GM23338 (cell line): Measurements from ENCODE around the gene TRAF4. TPM values are rescaled to one million over a fixed set of nuclear protein-coding genes. Genes with fewer than 3 reads are reported as not detected.

ENCODE experiments used
- ATAC-seq: fragments of 200-7000 bp; cut with Tn5 transposase; 3 replicates; pipeline ENCODE4 v1.9.1; 2020
- DNase-seq: peaks from one replicate; pipeline ENCODE4 v3.0.0-alpha.2; 2015; ENCODE audit warnings: low spot score
- H2AFZ ChIP-seq: fragments of 200-600 bp; sonication (generic); 2 replicates; pipeline ENCODE4 v1.8.0; 2016; ENCODE audit warnings: antibody characterized with exemption, mild to moderate bottlenecking, moderate library complexity
- H3F3A ChIP-seq: fragments of 200-600 bp; sonication (generic); replicated peaks from 2 replicates; pipeline ENCODE4 v1.8.0; 2017; ENCODE audit warnings: antibody characterized with exemption, mixed run types, low read depth
- H3K27ac ChIP-seq: fragments of 200-600 bp; sonication (generic); 2 replicates; pipeline ENCODE4 v1.6.1; 2016; ENCODE audit warnings: low read depth
- H3K27me3 ChIP-seq: fragments of 200-600 bp; sonication (generic); 2 replicates; pipeline ENCODE4 v1.8.0; 2016; ENCODE audit warnings: mild to moderate bottlenecking, mixed run types, moderate library complexity; ENCODE audit not compliant: insufficient read depth
- H3K36me3 ChIP-seq: fragments of 200-600 bp; sonication (generic); 2 replicates; pipeline ENCODE4 v1.8.0; 2016; ENCODE audit warnings: mild to moderate bottlenecking; ENCODE audit not compliant: insufficient read depth
- H3K4me1 ChIP-seq: fragments of 200-600 bp; sonication (generic); 2 replicates; pipeline ENCODE4 v1.8.0; 2016; ENCODE audit warnings: mild to moderate bottlenecking, moderate library complexity; ENCODE audit not compliant: insufficient read depth
- H3K4me2 ChIP-seq: fragments of 200-600 bp; sonication (generic); 2 replicates; pipeline ENCODE4 v1.7.1; 2017; ENCODE audit warnings: mixed run types
- H3K4me3 ChIP-seq: fragments of 200-600 bp; sonication (generic); 2 replicates; pipeline ENCODE4 v1.6.1; 2016; ENCODE audit warnings: mixed run types
- H3K79me2 ChIP-seq: fragments of 200-600 bp; sonication (generic); replicated peaks from 2 replicates; pipeline ENCODE4 v1.8.0; 2017; ENCODE audit warnings: mild to moderate bottlenecking; ENCODE audit not compliant: insufficient read depth
- H3K9me2 ChIP-seq: fragments of 200-600 bp; sonication (generic); 2 replicates; pipeline ENCODE4 v1.8.0; 2017; ENCODE audit not compliant: insufficient read depth
- H4K20me1 ChIP-seq: fragments of 200-600 bp; sonication (generic); replicated peaks from 2 replicates; pipeline ENCODE4 v1.8.0; 2017; ENCODE audit warnings: mild to moderate bottlenecking; ENCODE audit not compliant: insufficient read depth
- H3K27ac Mint-ChIP-seq: 2 replicates; pipeline ENCODE4 v1.8.0; 2020; ENCODE audit warnings: inconsistent platforms, mild to moderate bottlenecking, moderate library complexity, mixed read lengths
- H3K27me3 Mint-ChIP-seq: 3 replicates; pipeline ENCODE4 v1.8.0; 2022; ENCODE audit warnings: low read depth, mild to moderate bottlenecking, moderate library complexity, mixed read lengths, inconsistent platforms; ENCODE audit not compliant: insufficient read depth, poor library complexity
- H3K36me3 Mint-ChIP-seq: 3 replicates; pipeline ENCODE4 v1.8.0; 2021; ENCODE audit warnings: low read depth, mild to moderate bottlenecking, inconsistent platforms, moderate library complexity, mixed read lengths
- H3K4me1 Mint-ChIP-seq: 3 replicates; pipeline ENCODE4 v1.8.0; 2020; ENCODE audit warnings: mild to moderate bottlenecking, inconsistent platforms, mixed read lengths
- H3K4me3 Mint-ChIP-seq: 3 replicates; pipeline ENCODE4 v1.8.0; 2021; ENCODE audit warnings: moderate library complexity, mild to moderate bottlenecking, inconsistent platforms, mixed read lengths
- H3K9me3 Mint-ChIP-seq: 3 replicates; pipeline ENCODE4 v1.8.0; 2020; ENCODE audit warnings: moderate library complexity, mild to moderate bottlenecking, inconsistent platforms, mixed read lengths
- CREB1 ChIP-seq: fragments of 250-450 bp; sonication (Bioruptor Pico); IDR thresholded peaks from 2 replicates; pipeline ENCODE4 v1.5.0; 2020; ENCODE audit warnings: low read depth, mild to moderate bottlenecking, moderate library complexity
- ETS1 ChIP-seq: IDR thresholded peaks from 2 replicates; pipeline ENCODE4 v1.6.1; 2016; ENCODE audit warnings: antibody characterized with exemption
- NANOG ChIP-seq: IDR thresholded peaks from 2 replicates; pipeline ENCODE4 v1.6.1; 2016; ENCODE audit warnings: antibody characterized with exemption, borderline replicate concordance
- POLR2AphosphoS5 ChIP-seq: IDR thresholded peaks from 2 replicates; pipeline ENCODE4 v1.6.1; 2016; ENCODE audit warnings: antibody characterized with exemption, low read depth
- STAT1 ChIP-seq: IDR thresholded peaks from one replicate; pipeline ENCODE4 v1.6.1; 2016; ENCODE audit warnings: antibody characterized with exemption; ENCODE audit not compliant: unreplicated experiment
- ZNF331 ChIP-seq: fragments of 250-450 bp; sonication (Bioruptor Pico); IDR thresholded peaks from 2 replicates; pipeline ENCODE4 v1.5.0; 2020; ENCODE audit warnings: low read depth, mild to moderate bottlenecking, moderate library complexity
- polyA plus RNA-seq: library from polyadenylated mRNA; unstranded; fragments of >200 nt; fragmentation: Nextera tagmentation; extraction: Ambion mirVana; gene quantifications from 2 replicates; pipeline ENCODE4 v1.2.1, GENCODE V29; 2016
- total RNA-seq: library from RNA; depleted of rRNA; stranded (reverse); fragments of >200 nt; shearing (Covaris generic); gene quantifications from 2 replicates; pipeline ENCODE4 v1.2.3, GENCODE V29; 2014
- TF ChIP-seq, protein P1 (sequence below): fragments of 250-450 bp; sonication (Bioruptor Pico); IDR thresholded peaks from 2 replicates; pipeline ENCODE4 v1.5.0; 2020; ENCODE audit warnings: mild to moderate bottlenecking, moderate library complexity

Gene TRAF4
- total and polyA plus RNA-seq, 2 experiments from 2014 or later = 63.5 to 152 TPM

- TF ChIP-seq, protein P1, sequence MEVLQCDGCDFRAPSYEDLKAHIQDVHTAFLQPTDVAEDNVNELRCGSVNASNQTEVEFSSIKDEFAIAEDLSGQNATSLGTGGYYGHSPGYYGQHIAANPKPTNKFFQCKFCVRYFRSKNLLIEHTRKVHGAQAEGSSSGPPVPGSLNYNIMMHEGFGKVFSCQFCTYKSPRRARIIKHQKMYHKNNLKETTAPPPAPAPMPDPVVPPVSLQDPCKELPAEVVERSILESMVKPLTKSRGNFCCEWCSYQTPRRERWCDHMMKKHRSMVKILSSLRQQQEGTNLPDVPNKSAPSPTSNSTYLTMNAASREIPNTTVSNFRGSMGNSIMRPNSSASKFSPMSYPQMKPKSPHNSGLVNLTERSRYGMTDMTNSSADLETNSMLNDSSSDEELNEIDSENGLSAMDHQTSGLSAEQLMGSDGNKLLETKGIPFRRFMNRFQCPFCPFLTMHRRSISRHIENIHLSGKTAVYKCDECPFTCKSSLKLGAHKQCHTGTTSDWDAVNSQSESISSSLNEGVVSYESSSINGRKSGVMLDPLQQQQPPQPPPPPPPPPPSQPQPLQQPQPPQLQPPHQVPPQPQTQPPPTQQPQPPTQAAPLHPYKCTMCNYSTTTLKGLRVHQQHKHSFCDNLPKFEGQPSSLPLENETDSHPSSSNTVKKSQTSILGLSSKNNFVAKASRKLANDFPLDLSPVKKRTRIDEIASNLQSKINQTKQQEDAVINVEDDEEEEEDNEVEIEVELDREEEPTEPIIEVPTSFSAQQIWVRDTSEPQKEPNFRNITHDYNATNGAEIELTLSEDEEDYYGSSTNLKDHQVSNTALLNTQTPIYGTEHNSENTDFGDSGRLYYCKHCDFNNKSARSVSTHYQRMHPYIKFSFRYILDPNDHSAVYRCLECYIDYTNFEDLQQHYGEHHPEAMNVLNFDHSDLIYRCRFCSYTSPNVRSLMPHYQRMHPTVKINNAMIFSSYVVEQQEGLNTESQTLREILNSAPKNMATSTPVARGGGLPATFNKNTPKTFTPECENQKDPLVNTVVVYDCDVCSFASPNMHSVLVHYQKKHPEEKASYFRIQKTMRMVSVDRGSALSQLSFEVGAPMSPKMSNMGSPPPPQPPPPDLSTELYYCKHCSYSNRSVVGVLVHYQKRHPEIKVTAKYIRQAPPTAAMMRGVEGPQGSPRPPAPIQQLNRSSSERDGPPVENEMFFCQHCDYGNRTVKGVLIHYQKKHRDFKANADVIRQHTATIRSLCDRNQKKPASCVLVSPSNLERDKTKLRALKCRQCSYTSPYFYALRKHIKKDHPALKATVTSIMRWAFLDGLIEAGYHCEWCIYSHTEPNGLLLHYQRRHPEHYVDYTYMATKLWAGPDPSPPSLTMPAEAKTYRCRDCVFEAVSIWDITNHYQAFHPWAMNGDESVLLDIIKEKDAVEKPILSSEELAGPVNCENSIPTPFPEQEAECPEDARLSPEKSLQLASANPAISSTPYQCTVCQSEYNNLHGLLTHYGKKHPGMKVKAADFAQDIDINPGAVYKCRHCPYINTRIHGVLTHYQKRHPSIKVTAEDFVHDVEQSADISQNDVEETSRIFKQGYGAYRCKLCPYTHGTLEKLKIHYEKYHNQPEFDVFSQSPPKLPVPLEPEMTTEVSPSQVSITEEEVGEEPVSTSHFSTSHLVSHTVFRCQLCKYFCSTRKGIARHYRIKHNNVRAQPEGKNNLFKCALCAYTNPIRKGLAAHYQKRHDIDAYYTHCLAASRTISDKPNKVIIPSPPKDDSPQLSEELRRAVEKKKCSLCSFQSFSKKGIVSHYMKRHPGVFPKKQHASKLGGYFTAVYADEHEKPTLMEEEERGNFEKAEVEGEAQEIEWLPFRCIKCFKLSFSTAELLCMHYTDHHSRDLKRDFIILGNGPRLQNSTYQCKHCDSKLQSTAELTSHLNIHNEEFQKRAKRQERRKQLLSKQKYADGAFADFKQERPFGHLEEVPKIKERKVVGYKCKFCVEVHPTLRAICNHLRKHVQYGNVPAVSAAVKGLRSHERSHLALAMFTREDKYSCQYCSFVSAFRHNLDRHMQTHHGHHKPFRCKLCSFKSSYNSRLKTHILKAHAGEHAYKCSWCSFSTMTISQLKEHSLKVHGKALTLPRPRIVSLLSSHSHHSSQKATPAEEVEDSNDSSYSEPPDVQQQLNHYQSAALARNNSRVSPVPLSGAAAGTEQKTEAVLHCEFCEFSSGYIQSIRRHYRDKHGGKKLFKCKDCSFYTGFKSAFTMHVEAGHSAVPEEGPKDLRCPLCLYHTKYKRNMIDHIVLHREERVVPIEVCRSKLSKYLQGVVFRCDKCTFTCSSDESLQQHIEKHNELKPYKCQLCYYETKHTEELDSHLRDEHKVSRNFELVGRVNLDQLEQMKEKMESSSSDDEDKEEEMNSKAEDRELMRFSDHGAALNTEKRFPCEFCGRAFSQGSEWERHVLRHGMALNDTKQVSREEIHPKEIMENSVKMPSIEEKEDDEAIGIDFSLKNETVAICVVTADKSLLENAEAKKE (CRISPR knock-in tag) = no peak
- no peak for TF ChIP-seq ZNF331
Observed at GRCh38 chr17:28741358-28742349, 2.2 kb upstream of the TRAF4 start (continued).

DNA sequence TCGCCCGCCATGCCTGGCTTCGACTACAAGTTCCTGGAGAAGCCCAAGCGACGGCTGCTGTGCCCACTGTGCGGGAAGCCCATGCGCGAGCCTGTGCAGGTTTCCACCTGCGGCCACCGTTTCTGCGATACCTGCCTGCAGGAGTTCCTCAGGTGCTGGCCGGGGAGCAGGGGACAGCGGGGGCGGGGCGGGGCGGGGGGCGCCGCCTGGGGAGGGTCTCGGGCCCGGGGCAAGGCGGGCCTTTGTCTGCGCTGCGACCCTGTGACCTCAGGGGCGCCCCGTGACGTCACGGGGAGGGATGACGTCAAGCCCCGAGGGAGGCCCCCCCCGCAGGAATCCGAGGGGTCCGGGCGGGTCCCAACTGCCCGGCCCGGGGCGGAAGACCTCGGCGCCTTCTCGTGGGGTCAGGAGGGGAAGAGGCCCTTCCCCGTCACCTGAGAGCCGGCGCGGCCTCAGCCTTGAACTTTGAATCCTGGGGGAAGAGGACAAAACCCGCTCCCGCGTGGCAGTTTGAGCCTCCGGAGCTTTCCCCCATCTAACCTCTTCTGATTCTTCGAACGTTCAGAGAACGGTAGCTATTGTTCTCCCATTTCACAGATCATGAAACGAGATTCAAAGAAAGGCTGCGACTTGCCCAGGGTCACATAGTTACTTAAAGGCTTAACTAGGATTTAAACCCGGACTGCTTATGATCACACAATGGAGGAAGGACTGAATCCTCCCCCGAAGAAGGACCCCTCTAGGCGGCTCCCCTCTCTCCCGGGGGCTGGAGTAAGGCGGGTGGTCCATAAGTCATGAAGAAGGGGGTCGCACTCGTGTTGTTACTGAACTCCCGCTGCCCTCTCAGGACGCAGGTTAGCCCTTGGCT, 527 bp downstream of the TRAF4 start:
- H2AFZ ChIP-seq = no peak overlapping the region
- TF ChIP-seq CREB1 (CRISPR knock-in tag) = peak; percentile 99
- no peak for TF ChIP-seq STAT1
- no peak for TF ChIP-seq ETS1
- 0 out of 2 replicates have a peak, but pooled peaks have one; percentile 40 for TF ChIP-seq POLR2AphosphoS5
- no peak for TF ChIP-seq NANOG
- Mint-ChIP-seq H3K4me1 (peaks cover 38% of the 10 kb centered on the region), H3K27ac (peak overlapping the region; percentile 98), H3K4me3 (peak overlapping the region; percentile 91), H3K9me3 (no peaks in the 10 kb centered on the region), H3K36me3 (peaks cover 52% of the 10 kb centered on the region), H3K27me3 (peaks cover 38% of the 10 kb centered on the region)
- peak overlapping the region; percentile 99 for H3K27ac ChIP-seq
- ATAC-seq (peak; percentile 5), DNase-seq (peak; percentile 86)
- no peaks in the 10 kb centered on the region for H3K27me3 ChIP-seq
- peaks cover 8% of the 10 kb centered on the region; the same call in 1 of the 2 replicates for H4K20me1 ChIP-seq
- peaks cover 32% of the 10 kb centered on the region for H3K79me2 ChIP-seq
- H3K4me3 ChIP-seq = peak overlapping the region; percentile 93
- H3K36me3 ChIP-seq = peaks cover 15% of the 10 kb centered on the region; the same call in 1 of the 2 replicates
- peaks cover 42% of the 10 kb centered on the region for H3F3A ChIP-seq
- no peaks in the 10 kb centered on the region for H3K9me2 ChIP-seq
- peak overlapping the region; percentile 96 for H3K4me2 ChIP-seq
- H3K4me1 ChIP-seq = peaks cover 32% of the 10 kb centered on the region
